GM12878 (cell line): ENCODE measurements around the gene AP3D1. TPM values are rescaled to one million over a fixed set of nuclear protein-coding genes. Genes with fewer than 3 reads are reported as not detected.

ENCODE experiments used
- BACH1 ChIP-seq: fragments of 450-650 bp; IDR thresholded peaks from 2 replicates; pipeline ENCODE4 v1.6.1; 2017; ENCODE audit warnings: mild to moderate bottlenecking, borderline replicate concordance
- BCL11A ChIP-seq: IDR thresholded peaks from 2 replicates; pipeline ENCODE4 v1.6.1; 2011; ENCODE audit warnings: low read depth, low read length
- BRCA1 ChIP-seq: IDR thresholded peaks from 2 replicates; pipeline ENCODE4 v1.6.1; 2011; ENCODE audit warnings: low read depth, low read length, improper control_type of control experiment
- CREB1 ChIP-seq: IDR thresholded peaks from 2 replicates; pipeline ENCODE4 v1.6.1; 2012; ENCODE audit warnings: low read depth, mild to moderate bottlenecking, inconsistent platforms
- NBN ChIP-seq: fragments of 450-650 bp; IDR thresholded peaks from 2 replicates; pipeline ENCODE4 v1.6.1; 2016
- PKNOX1 ChIP-seq: fragments of 450-650 bp; IDR thresholded peaks from 2 replicates; pipeline ENCODE4 v1.6.1; 2016; ENCODE audit warnings: mild to moderate bottlenecking
- RB1 ChIP-seq: fragments of 450-650 bp; formaldehyde crosslinking; IDR thresholded peaks from 2 replicates; pipeline ENCODE4 v1.6.1; 2017; ENCODE audit warnings: mild to moderate bottlenecking, borderline replicate concordance
- RELB ChIP-seq: fragments of 450-650 bp; IDR thresholded peaks from 2 replicates; pipeline ENCODE4 v1.6.1; 2017; ENCODE audit warnings: low read depth, mild to moderate bottlenecking, moderate library complexity
- SMAD5 ChIP-seq: IDR thresholded peaks from 2 replicates; pipeline ENCODE4 v1.6.1; 2016; ENCODE audit warnings: antibody characterized with exemption, low read depth
- polyA plus RNA-seq, 11 experiments: library from polyadenylated mRNA; depleted of rRNA in 4 of 11; unstranded in 6 of 11; stranded (reverse) in 5 of 11; fragments of >200 nt; fragmentation: Nextera tagmentation in 4 of 11; fragmentation: Illumina TruSeq in 1 of 11; extraction: Ambion mirVana in 4 of 11; extraction: Trizol in 1 of 11; gene quantifications; 1 replicate in 1 of 11; 2 replicates in 10 of 11; pipeline versions ENCODE4 v1.2.1 to v1.2.3, GENCODE V29; 2011 to 2016; ENCODE audit warnings: inconsistent platforms in 2 of 11, missing spikeins in 2 of 11, low read depth in 1 of 11
- total RNA-seq, 4 experiments: library from RNA; depleted of rRNA in 3 of 4; stranded (reverse); fragments of >200 nt in 3 of 4; fragmentation: Illumina TruSeq in 1 of 4; extraction: Trizol in 1 of 4; gene quantifications; 2 replicates each; pipeline versions ENCODE4 v1.2.1 to v1.2.3, GENCODE V29; 2013 to 2021

AP3D1 gene
- total and polyA plus RNA-seq, 10 of the 15 experiments (the other 5 are each of a cell fraction or from before 2014, with no cell fraction given), result 1.5 to 108 (median 59.1) TPM

- TF ChIP-seq RB1, result peak; percentile 77; the same call in 1 of the 2 replicates
- peak; percentile 36 for TF ChIP-seq RELB
- peak; percentile 85 for TF ChIP-seq NBN
- TF ChIP-seq SMAD5, result peak; percentile 40; the same call in 1 of the 2 replicates
- TF ChIP-seq BCL11A, result peak; percentile 16; the same call in 1 of the 2 replicates
- peak; percentile 56 for TF ChIP-seq CREB1
- no peak for TF ChIP-seq BRCA1
- peak; percentile 33; the same call in 1 of the 2 replicates for TF ChIP-seq PKNOX1
- TF ChIP-seq BACH1, result 0 out of 2 replicates have a peak, but pooled peaks have one; percentile 21
- TF ChIP-seq, all 136 proteins: peak for 46
Measured at GRCh38 chr19:2089001-2089711, 62.2 kb downstream of the AP3D1 start (continued).
